ENCODE data around the gene CYP4F12. TPM values are rescaled to one million over a fixed set of nuclear protein-coding genes. Genes with fewer than 3 reads are reported as not detected.

CYP4F12 gene
- total RNA-seq, 1 experiment from 2014 or later = 1.7 TPM

DNA sequence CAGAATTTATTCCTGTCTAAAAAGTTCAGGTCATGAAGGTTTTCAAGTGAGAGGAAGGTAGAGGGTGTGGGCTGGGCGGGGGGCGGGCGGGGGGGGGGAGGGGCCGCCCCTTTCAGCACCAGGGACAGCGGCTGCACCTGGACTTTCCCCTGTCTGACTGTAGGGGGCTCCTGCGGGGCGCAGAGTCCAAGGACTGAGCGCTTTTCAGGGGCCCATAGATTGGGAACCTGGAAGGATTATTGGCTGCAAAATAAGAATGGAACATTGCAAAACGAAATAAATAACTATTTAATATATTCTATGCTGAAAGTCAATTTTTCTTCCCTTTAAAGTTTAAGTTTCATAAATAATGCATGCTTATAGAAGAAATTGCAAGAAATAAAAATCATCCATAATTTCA lies 41.1 kb upstream of the CYP4F12 start:
- TF ChIP-seq POLR2AphosphoS5 (IDR thresholded peaks at IDR 0.05; ENCODE audit: low read depth, low read length) (no peak), SIN3A (IDR thresholded peaks at IDR 0.05; ENCODE audit: borderline replicate concordance, insufficient read depth, low read depth, low read length) (no peak), TCF7L2 (IDR thresholded peaks at IDR 0.05; ENCODE audit: low read depth, low read length) (no peak), REST (IDR thresholded peaks at IDR 0.05; ENCODE audit: insufficient read depth in 1 of 2, low read depth in 2 of 2, low read length in 1 of 2) (peak; percentile 82 to 89)
- TF ChIP-seq, protein P1, sequence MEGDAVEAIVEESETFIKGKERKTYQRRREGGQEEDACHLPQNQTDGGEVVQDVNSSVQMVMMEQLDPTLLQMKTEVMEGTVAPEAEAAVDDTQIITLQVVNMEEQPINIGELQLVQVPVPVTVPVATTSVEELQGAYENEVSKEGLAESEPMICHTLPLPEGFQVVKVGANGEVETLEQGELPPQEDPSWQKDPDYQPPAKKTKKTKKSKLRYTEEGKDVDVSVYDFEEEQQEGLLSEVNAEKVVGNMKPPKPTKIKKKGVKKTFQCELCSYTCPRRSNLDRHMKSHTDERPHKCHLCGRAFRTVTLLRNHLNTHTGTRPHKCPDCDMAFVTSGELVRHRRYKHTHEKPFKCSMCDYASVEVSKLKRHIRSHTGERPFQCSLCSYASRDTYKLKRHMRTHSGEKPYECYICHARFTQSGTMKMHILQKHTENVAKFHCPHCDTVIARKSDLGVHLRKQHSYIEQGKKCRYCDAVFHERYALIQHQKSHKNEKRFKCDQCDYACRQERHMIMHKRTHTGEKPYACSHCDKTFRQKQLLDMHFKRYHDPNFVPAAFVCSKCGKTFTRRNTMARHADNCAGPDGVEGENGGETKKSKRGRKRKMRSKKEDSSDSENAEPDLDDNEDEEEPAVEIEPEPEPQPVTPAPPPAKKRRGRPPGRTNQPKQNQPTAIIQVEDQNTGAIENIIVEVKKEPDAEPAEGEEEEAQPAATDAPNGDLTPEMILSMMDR (IDR thresholded peaks at IDR 0.05) = peak; percentile 42
- CTCF ChIA-PET = no interaction called here
- no peaks in the 10 kb centered on the region for H3K4me1 ChIP-seq (ENCODE audit: control insufficient read depth, insufficient read depth, low read length)
- H3K36me3 ChIP-seq (ENCODE audit: control insufficient read depth, insufficient read depth, low read length) = no peaks in the 10 kb centered on the region
- POLR2A ChIA-PET = interaction anchor here (0.6 kb wide), 1 partner anchor 242 kb away, joined by 4 read pairs; no protein-coding TSS in a partner anchor
- no peak overlapping the region for H3K4me3 ChIP-seq (ENCODE audit: low read depth in 2 of 2, low read length in 2 of 2)
- H3K27ac ChIP-seq (ENCODE audit: low read length) = no peak overlapping the region
- no TSS peak for BruUV-seq (replicated peaks)
- intact Hi-C loops (cut with micrococcal nuclease; ENCODE audit: unreplicated experiment) (no loop called here), in situ Hi-C loops (cut with HindIII; ENCODE audit: low pct_unique_long_range_greater_than_20kb, low sequenced_read_pairs) (no loop called here)
- H3K27me3 ChIP-seq (ENCODE audit: control insufficient read depth, insufficient read depth, low read length) = no peaks in the 10 kb centered on the region
- H3K9me3 ChIP-seq (ENCODE audit: control insufficient read depth, insufficient read depth, low read depth, low read length) = no peaks in the 10 kb centered on the region
- ATAC-seq = no peak
- DNase-seq (ENCODE audit: low read depth, low spot score) = no peak

DNA sequence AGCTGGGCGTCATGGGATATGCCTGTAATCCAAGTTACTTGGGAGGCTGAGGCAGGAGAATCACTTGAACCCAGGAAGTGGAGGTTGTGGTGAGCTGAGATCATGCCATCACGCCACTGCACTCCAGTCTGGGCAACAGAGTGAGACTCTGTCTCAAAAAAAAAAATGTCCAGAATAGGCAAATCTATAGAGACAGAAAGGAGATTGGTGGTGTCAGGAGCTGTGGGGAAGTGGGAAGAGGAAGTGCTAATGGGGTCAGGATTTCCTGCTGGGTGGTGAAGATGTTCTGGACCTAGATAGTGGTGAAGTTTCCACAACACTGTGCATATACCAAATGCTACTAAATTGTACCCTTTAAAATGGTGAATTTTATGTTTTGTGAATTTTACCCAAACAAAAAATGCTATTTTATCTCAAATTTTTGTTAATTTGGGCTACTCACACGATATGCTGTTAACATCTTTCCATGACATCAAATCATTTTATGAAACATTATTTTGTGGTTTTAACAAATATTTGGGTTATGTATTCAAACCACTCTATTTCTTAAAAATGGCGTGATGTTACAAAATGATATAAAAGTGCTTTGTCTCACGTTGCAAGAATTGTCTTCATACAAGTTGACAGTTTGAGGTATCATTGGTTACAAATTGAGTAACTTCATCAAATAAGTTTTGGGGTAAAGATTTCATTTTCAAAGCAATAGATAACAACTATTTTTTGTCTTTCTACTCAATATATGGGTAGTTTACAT lies 39.6 kb upstream of the CYP4F12 start:
- Histone ChIP-seq H3K27ac (ENCODE audit: low read length) (no peak overlapping the region), H3K4me1 (ENCODE audit: control insufficient read depth, insufficient read depth, low read length) (no peaks in the 10 kb centered on the region), H3K4me3 (ENCODE audit: low read depth in 2 of 2, low read length in 2 of 2) (no peak overlapping the region), H3K9me3 (ENCODE audit: control insufficient read depth, insufficient read depth, low read depth, low read length) (no peaks in the 10 kb centered on the region), H3K27me3 (ENCODE audit: control insufficient read depth, insufficient read depth, low read length) (no peaks in the 10 kb centered on the region), H3K36me3 (ENCODE audit: control insufficient read depth, insufficient read depth, low read length) (no peaks in the 10 kb centered on the region)
- in situ Hi-C loops (cut with HindIII; ENCODE audit: low pct_unique_long_range_greater_than_20kb, low sequenced_read_pairs) (no loop called here), intact Hi-C loops (cut with micrococcal nuclease; ENCODE audit: unreplicated experiment) (no loop called here)
- no peak for DNase-seq (ENCODE audit: low read depth, low spot score)
- no peak for ATAC-seq
- ChIA-PET CTCF (interaction anchor here (0.6 kb wide), 2 partner anchors 24 to 551 kb away, joined by 3 to 6 read pairs; no protein-coding TSS in a partner anchor), POLR2A (no interaction called here)
- TF ChIP-seq SIN3A (IDR thresholded peaks at IDR 0.05; ENCODE audit: borderline replicate concordance, insufficient read depth, low read depth, low read length) (no peak), TCF7L2 (IDR thresholded peaks at IDR 0.05; ENCODE audit: low read depth, low read length) (no peak), POLR2AphosphoS5 (IDR thresholded peaks at IDR 0.05; ENCODE audit: low read depth, low read length) (no peak), REST (IDR thresholded peaks at IDR 0.05; ENCODE audit: insufficient read depth in 1 of 2, low read depth in 2 of 2, low read length in 1 of 2) (no peak)
- TF ChIP-seq, protein P1 (IDR thresholded peaks at IDR 0.05) = no peak
- no TSS peak for BruUV-seq (replicated peaks)
